MCF 10A (cell line): ENCODE measurements around the gene NEK6. TPM values are rescaled to one million over a fixed set of nuclear protein-coding genes. Genes with fewer than 3 reads are reported as not detected.

Experiments
- BruUV-seq: library from RNA; stranded (reverse); fragments of 400-500 nt; replicated peaks from 2 replicates; lab custom pipeline; 2021; lab: Mats Ljungman, UMichigan
- CTCF ChIA-PET: fragments of 300-600 bp; sonication (Branson Sonifier 250); formaldehyde crosslinking; extraction: SDS; loops from one replicate; lab custom pipeline; 2021; ENCODE audit warnings: antibody characterized with exemption, inconsistent platforms; lab: Yijun Ruan, JAX
- POLR2A ChIA-PET: fragments of 300-600, 350-650 bp; sonication (Branson Sonifier 250); formaldehyde crosslinking; extraction: SDS; loops from one replicate; lab custom pipeline; 2020; ENCODE audit warnings: antibody characterized with exemption, inconsistent platforms; lab: Yijun Ruan, JAX
- DNase-seq: peaks from one replicate; pipeline ENCODE4 v3.0.0-alpha.2; 2018; ENCODE audit not compliant: unreplicated experiment
- H3K27ac Mint-ChIP-seq: one replicate; pipeline ENCODE4 v1.8.0; 2022; ENCODE audit warnings: mild to moderate bottlenecking, low read depth, mixed read lengths; ENCODE audit not compliant: unreplicated experiment
- H3K27me3 Mint-ChIP-seq: one replicate; pipeline ENCODE4 v1.8.0; 2022; ENCODE audit warnings: mixed read lengths; ENCODE audit not compliant: insufficient read depth, unreplicated experiment
- H3K36me3 Mint-ChIP-seq: one replicate; pipeline ENCODE4 v1.8.0; 2022; ENCODE audit warnings: mild to moderate bottlenecking, moderate library complexity, mixed read lengths; ENCODE audit not compliant: insufficient read depth, unreplicated experiment
- H3K4me1 Mint-ChIP-seq: one replicate; pipeline ENCODE4 v1.8.0; 2022; ENCODE audit warnings: mixed read lengths; ENCODE audit not compliant: insufficient read depth, unreplicated experiment
- H3K4me3 Mint-ChIP-seq: one replicate; pipeline ENCODE4 v1.8.0; 2022; ENCODE audit warnings: mild to moderate bottlenecking, moderate library complexity, mixed read lengths; ENCODE audit not compliant: unreplicated experiment
- H3K9me3 Mint-ChIP-seq: one replicate; pipeline ENCODE4 v1.8.0; 2022; ENCODE audit warnings: mixed read lengths; ENCODE audit not compliant: unreplicated experiment
- CTCF ChIP-seq: fragments of 200-600 bp; IDR thresholded peaks from one replicate; pipeline ENCODE4 v1.8.0; 2022; ENCODE audit warnings: antibody characterized with exemption, mild to moderate bottlenecking; ENCODE audit not compliant: unreplicated experiment
- intact Hi-C: fragments of 100-400 bp; cut with micrococcal nuclease; formaldehyde crosslinking; loops from 2 replicates; pipeline ENCODE4 v1.14.1; 2022
- total RNA-seq: library from RNA; stranded (reverse); gene quantifications from 2 replicates; pipeline ENCODE4 v1.2.3, GENCODE V29; 2022

Gene NEK6
- total RNA-seq, 1 experiment from 2014 or later, result 27.5 TPM

- Mint-ChIP-seq H3K36me3 (no peaks in the 10 kb centered on the region), H3K27me3 (no peaks in the 10 kb centered on the region), H3K9me3 (no peaks in the 10 kb centered on the region), H3K4me1 (no peaks in the 10 kb centered on the region), H3K4me3 (no peak overlapping the region), H3K27ac (no peak overlapping the region)
- no peak for TF ChIP-seq CTCF
- ChIA-PET CTCF (no interaction called here), POLR2A (no interaction called here)
- no peak for DNase-seq
- BruUV-seq, result no TSS peak
- intact Hi-C loops, result no loop called here
Observed at GRCh38 chr9:124217836-124218437, 39.8 kb upstream of the NEK6 start.

- Mint-ChIP-seq H3K4me3 (no peak overlapping the region), H3K27me3 (no peaks in the 10 kb centered on the region), H3K9me3 (no peaks in the 10 kb centered on the region), H3K36me3 (no peaks in the 10 kb centered on the region), H3K27ac (no peak overlapping the region), H3K4me1 (no peaks in the 10 kb centered on the region)
- DNase-seq, result peak; percentile 56
- intact Hi-C loops, result no loop called here
- ChIA-PET POLR2A (no interaction called here), CTCF (no interaction called here)
- no TSS peak for BruUV-seq
- no peak for TF ChIP-seq CTCF
Observed at GRCh38 chr9:124218438-124218982, 39.2 kb upstream of the NEK6 start.

GRCh38 chr9:124218987-124219461, 38.7 kb upstream of the NEK6 start:
- H3K9me3 Mint-ChIP-seq, result no peaks in the 10 kb centered on the region
- ChIA-PET POLR2A (no interaction called here), CTCF (no interaction called here)
- no peaks in the 10 kb centered on the region for H3K4me1 Mint-ChIP-seq
- no peak overlapping the region for H3K27ac Mint-ChIP-seq
- no peak for TF ChIP-seq CTCF
- H3K36me3 Mint-ChIP-seq, result no peaks in the 10 kb centered on the region
- H3K4me3 Mint-ChIP-seq, result no peak overlapping the region
- intact Hi-C loops, result no loop called here
- no peaks in the 10 kb centered on the region for H3K27me3 Mint-ChIP-seq
- no TSS peak for BruUV-seq
- DNase-seq, result no peak

- H3K9me3 Mint-ChIP-seq, result no peaks in the 10 kb centered on the region
- BruUV-seq, result no TSS peak
- no peak overlapping the region for H3K27ac Mint-ChIP-seq
- intact Hi-C loops, result no loop called here
- no peak overlapping the region for H3K4me3 Mint-ChIP-seq
- DNase-seq, result peak; percentile 48
- ChIA-PET CTCF (interaction anchor here (1.2 kb wide), 1 partner anchor 94 kb away, joined by 3 read pairs; no protein-coding TSS in a partner anchor), POLR2A (no interaction called here)
- H3K27me3 Mint-ChIP-seq, result peaks cover 17% of the 10 kb centered on the region
- H3K4me1 Mint-ChIP-seq, result no peaks in the 10 kb centered on the region
- no peak for TF ChIP-seq CTCF
- no peaks in the 10 kb centered on the region for H3K36me3 Mint-ChIP-seq
Observed at GRCh38 chr9:124220946-124221451, 36.8 kb upstream of the NEK6 start.
